Breast epithelium (tissue), 4 donors: Measurements from ENCODE around the gene ALKBH1. TPM values are rescaled to one million over a fixed set of nuclear protein-coding genes. Genes with fewer than 3 reads are reported as not detected.

Experiments used
- DNase-seq, 2 donors: peaks; one replicate each; pipeline ENCODE4 v3.0.0-alpha.2; 2019; ENCODE audit warnings: low spot score in 2 of 2
- H3K27ac ChIP-seq, 2 donors: fragments of 200-600 bp; sonication (generic) in 1 of 2; one replicate each; pipeline ENCODE4 v1.5.1; 2016 to 2019; ENCODE audit warnings: mild to moderate bottlenecking in 1 of 2
- H3K27me3 ChIP-seq, 2 donors: fragments of 200-600 bp; sonication (generic) in 1 of 2; one replicate each; pipeline versions ENCODE4 v1.5.1 to v1.6.0; 2017 to 2019; ENCODE audit warnings: control low read depth in 1 of 2, mild to moderate bottlenecking in 1 of 2
- H3K36me3 ChIP-seq: fragments of 200-600 bp; one replicate; pipeline ENCODE4 v1.5.1; 2019
- H3K4me1 ChIP-seq, 2 donors: fragments of 200-600 bp; sonication (generic); one replicate each; pipeline ENCODE4 v1.5.1; 2016 to 2019; ENCODE audit warnings: control low read depth in 1 of 2
- H3K4me3 ChIP-seq, 3 donors: fragments of 200-600 bp; sonication (generic); 1 replicate in 2 of 3; 2 replicates in 1 of 3; pipeline ENCODE4 v1.5.1; 2016 to 2019; ENCODE audit warnings: mild to moderate bottlenecking in 3 of 3, moderate library complexity in 2 of 3
- H3K9me3 ChIP-seq, 2 donors: fragments of 200-600 bp; sonication (generic) in 1 of 2; one replicate each; pipeline ENCODE4 v1.5.1; 2016 to 2019; ENCODE audit warnings: control low read depth in 1 of 2
- CTCF ChIP-seq, 3 donors: fragments of 450-650 bp; IDR thresholded peaks; one replicate each; pipeline ENCODE4 v1.5.1; 2016 to 2017; ENCODE audit warnings: antibody characterized with exemption in 3 of 3, mild to moderate bottlenecking in 3 of 3, moderate library complexity in 3 of 3
- POLR2A ChIP-seq: fragments of 450-650 bp; IDR thresholded peaks from one replicate; pipeline ENCODE4 v1.6.1; 2016; ENCODE audit warnings: antibody characterized with exemption, mild to moderate bottlenecking, moderate library complexity
- POLR2AphosphoS5 ChIP-seq, 3 donors: sonication (generic); formaldehyde crosslinking; IDR thresholded peaks; one replicate each; pipeline ENCODE4 v1.6.1; 2017; ENCODE audit warnings: antibody characterized with exemption in 3 of 3
- intact Hi-C: fragments of 100-400 bp; cut with DNase I; formaldehyde crosslinking; loops from one replicate; pipeline ENCODE4 v1.15.1; 2023; ENCODE audit warnings: low total_unique reads
- total RNA-seq, 3 donors: library from RNA; depleted of rRNA; stranded (reverse); fragments of >200 nt; gene quantifications; one replicate each; pipeline ENCODE4 v1.1.0, GENCODE V29; 2016

The ALKBH1 gene
- total RNA-seq, 3 donors from 2014 or later = 5.6 to 17.0 (median 12.8) TPM

GRCh38 chr14:77707355-77707723 lies 484 bp downstream of the ALKBH1 start:
- intact Hi-C loops = no loop called here
- Histone ChIP-seq H3K27me3 (no peaks in the 10 kb centered on the region), H3K4me3 (peak overlapping the region; percentile 69 to 76 (median 76)), H3K4me1 (peaks cover 4 to 14% of the 10 kb centered on the region in 2 donors), H3K27ac (peak overlapping the region in 1 of 2 donors; percentile 62), H3K36me3 (no peaks in the 10 kb centered on the region), H3K9me3 (no peaks in the 10 kb centered on the region)
- TF ChIP-seq CTCF (IDR thresholded peaks at IDR 0.05) = no peak
- no peak for TF ChIP-seq POLR2A
- TF ChIP-seq POLR2AphosphoS5 (IDR thresholded peaks at IDR 0.05) = no peak
- DNase-seq = no peak

- no peak for DNase-seq
- no peak overlapping the region for H3K27ac ChIP-seq
- H3K4me3 ChIP-seq = no peak overlapping the region
- H3K9me3 ChIP-seq = no peaks in the 10 kb centered on the region
- intact Hi-C loops = no loop called here
- H3K36me3 ChIP-seq = no peaks in the 10 kb centered on the region
- H3K27me3 ChIP-seq = no peaks in the 10 kb centered on the region
- no peak for TF ChIP-seq POLR2AphosphoS5 (IDR thresholded peaks at IDR 0.05)
- no peak for TF ChIP-seq CTCF (IDR thresholded peaks at IDR 0.05)
- no peak for TF ChIP-seq POLR2A
- no peaks in the 10 kb centered on the region for H3K4me1 ChIP-seq
Measured at GRCh38 chr14:77691259-77691658, 16.6 kb downstream of the ALKBH1 start.

- intact Hi-C loops = no loop called here
- TF ChIP-seq CTCF (IDR thresholded peaks at IDR 0.05) (no peak), POLR2A (no peak), POLR2AphosphoS5 (IDR thresholded peaks at IDR 0.05) (no peak)
- Histone ChIP-seq H3K27ac (peak overlapping the region in 1 of 2 donors; percentile 42), H3K27me3 (no peaks in the 10 kb centered on the region), H3K36me3 (no peaks in the 10 kb centered on the region), H3K4me3 (no peak overlapping the region), H3K9me3 (no peaks in the 10 kb centered on the region), H3K4me1 (no peaks in the 10 kb centered on the region)
- no peak for DNase-seq
Measured at GRCh38 chr14:77682158-77682553, 25.7 kb downstream of the ALKBH1 start.

GRCh38 chr14:77681196-77682157 lies 26.3 kb downstream of the ALKBH1 start:
- no peak for DNase-seq
- H3K27ac ChIP-seq = peak overlapping the region in 1 of 2 donors; percentile 13
- H3K9me3 ChIP-seq = no peaks in the 10 kb centered on the region
- H3K36me3 ChIP-seq = no peaks in the 10 kb centered on the region
- no peaks in the 10 kb centered on the region for H3K4me1 ChIP-seq
- H3K4me3 ChIP-seq = no peak overlapping the region
- H3K27me3 ChIP-seq = no peaks in the 10 kb centered on the region
- intact Hi-C loops = no loop called here
- TF ChIP-seq POLR2A (no peak), CTCF (IDR thresholded peaks at IDR 0.05) (no peak), POLR2AphosphoS5 (IDR thresholded peaks at IDR 0.05) (no peak)

GRCh38 chr14:77674931-77675330 lies 32.9 kb downstream of the ALKBH1 start:
- no peak overlapping the region for H3K27ac ChIP-seq
- DNase-seq = no peak
- intact Hi-C loops = no loop called here
- no peaks in the 10 kb centered on the region for H3K36me3 ChIP-seq
- H3K27me3 ChIP-seq = no peaks in the 10 kb centered on the region
- no peaks in the 10 kb centered on the region for H3K4me1 ChIP-seq
- TF ChIP-seq POLR2AphosphoS5 (IDR thresholded peaks at IDR 0.05) = no peak
- no peak for TF ChIP-seq POLR2A
- TF ChIP-seq CTCF (IDR thresholded peaks at IDR 0.05) = no peak
- no peak overlapping the region for H3K4me3 ChIP-seq
- H3K9me3 ChIP-seq = no peaks in the 10 kb centered on the region
